Aorta (tissue), 5 donors: ENCODE results near the gene CAPRIN2. TPM values are rescaled to one million over a fixed set of nuclear protein-coding genes. Genes with fewer than 3 reads are reported as not detected.

Experiments
- ATAC-seq: fragments of 200-7000 bp; cut with Tn5 transposase; one replicate; pipeline ENCODE4 v1.9.1; 2022; ENCODE audit warnings: moderate library complexity; ENCODE audit not compliant: low FRiP score
- DNase-seq, 2 donors: peaks; one replicate each; pipeline ENCODE4 v3.0.0-alpha.2; 2020
- H3K27ac ChIP-seq, 2 donors: one replicate each; pipeline ENCODE4 v1.5.1; 2013; ENCODE audit warnings: low read length in 2 of 2, mild to moderate bottlenecking in 2 of 2, moderate library complexity in 2 of 2, control low read depth in 1 of 2, inconsistent platforms in 1 of 2, low read depth in 1 of 2
- H3K27me3 ChIP-seq, 2 donors: one replicate each; pipeline ENCODE4 v1.6.1; 2013; ENCODE audit warnings: control low read depth in 1 of 2, low read length in 1 of 2, mild to moderate bottlenecking in 1 of 2, moderate library complexity in 1 of 2; ENCODE audit not compliant: insufficient read depth in 2 of 2, control insufficient read depth in 1 of 2
- H3K36me3 ChIP-seq, 2 donors: one replicate each; pipeline ENCODE4 v1.6.1; 2013; ENCODE audit warnings: control low read depth in 1 of 2, low read length in 1 of 2, mild to moderate bottlenecking in 1 of 2; ENCODE audit not compliant: insufficient read depth in 2 of 2, control insufficient read depth in 1 of 2
- H3K4me1 ChIP-seq, 2 donors: one replicate each; pipeline ENCODE4 v1.6.1; 2013; ENCODE audit warnings: low read length in 2 of 2, control low read depth in 1 of 2, mild to moderate bottlenecking in 1 of 2, moderate library complexity in 1 of 2; ENCODE audit not compliant: insufficient read depth in 2 of 2, control insufficient read depth in 1 of 2
- H3K4me3 ChIP-seq, 2 donors: one replicate each; pipeline ENCODE4 v1.5.1; 2013; ENCODE audit warnings: low read length in 2 of 2, control low read depth in 1 of 2, mild to moderate bottlenecking in 1 of 2
- H3K9me3 ChIP-seq: one replicate; pipeline ENCODE4 v1.6.1; 2013; ENCODE audit warnings: mild to moderate bottlenecking, low read length; ENCODE audit not compliant: control insufficient read depth
- WGBS, 2 donors: extraction: QIAGEN DNeasy Blood & Tissue Kit; methylation state at CpG; one replicate each; pipeline ENCODE4 v1.1.7; 2013; 5-methylcytosine and 5-hydroxymethylcytosine counted together
- intact Hi-C, 2 donors: fragments of 100-400 bp; cut with DNase I; formaldehyde crosslinking; loops; one replicate each; pipeline versions ENCODE4 v1.14.2 to v1.15.0; 2022
- polyA plus RNA-seq, 2 donors: library from polyadenylated mRNA; stranded (reverse); fragments of 200-250 nt; gene quantifications; one replicate each; pipeline ENCODE4 v1.2.3, GENCODE V29; 2013
- total RNA-seq, 2 donors: library from RNA; stranded (reverse); fragmentation: NEBNext Ultra II Directional; extraction: Animal tissue kit (Norgen Biotek cat#: 25700); gene quantifications; one replicate each; pipeline ENCODE4 v1.2.1, GENCODE V29; 2021
- donor health status: healthy with polysubstance abuse.
- donor health status: Bipolar disorder and iron deficiency.
- donor health status: DM: no; HTN: no; CAD: no.
- donor health status: DM: no; HTN: no; CAD: no.
- donor health status: DM: yes; HTN: yes; CAD: no.

CAPRIN2 gene
- total and polyA plus RNA-seq, 4 donors = 7.5 to 43.5 (median 33.9) TPM

DNA sequence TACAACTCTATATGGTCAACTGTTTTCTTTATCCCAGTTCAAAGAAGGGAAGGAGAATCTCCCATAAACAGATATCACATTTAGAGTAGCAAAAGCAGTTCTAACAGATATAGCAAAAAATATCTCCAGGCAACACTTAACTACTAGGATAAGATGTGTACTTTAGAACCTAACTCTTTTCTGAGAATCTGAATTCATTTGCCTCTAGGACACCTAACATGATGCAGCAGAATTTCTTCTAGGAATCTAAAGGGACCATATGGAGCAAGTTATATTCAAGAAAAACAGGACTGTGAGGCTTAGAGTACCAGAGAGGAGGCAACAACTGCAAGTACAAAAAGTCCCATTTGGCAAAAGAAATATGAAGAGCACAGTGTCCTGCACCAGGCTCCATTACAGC, 24.4 kb upstream of the CAPRIN2 start:
- Histone ChIP-seq H3K4me3 (no peak overlapping the region), H3K9me3 (no peaks in the 10 kb centered on the region), H3K4me1 (no peaks in the 10 kb centered on the region), H3K27me3 (no peaks in the 10 kb centered on the region), H3K27ac (no peak overlapping the region), H3K36me3 (no peaks in the 10 kb centered on the region)
- ATAC-seq (no peak), DNase-seq (no peak)
- intact Hi-C loops = no loop called here

DNA sequence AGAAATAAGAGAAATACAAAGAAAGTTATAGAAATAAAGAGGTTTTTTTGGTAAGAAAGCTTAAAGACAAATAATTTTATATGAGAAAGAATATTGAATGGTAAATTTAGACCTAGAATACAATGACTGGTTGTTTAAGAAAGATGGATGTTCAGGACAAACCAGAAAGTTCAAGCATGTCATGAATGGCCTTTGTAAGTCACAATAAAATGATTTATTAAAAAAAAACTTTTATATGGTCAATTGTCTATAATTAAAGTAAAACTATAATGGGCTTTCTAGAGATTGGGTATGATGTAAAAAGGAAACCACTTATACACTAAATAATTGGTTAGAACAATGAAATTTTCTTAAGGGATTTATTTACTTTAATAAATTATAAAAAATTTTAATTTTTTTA, 19.8 kb upstream of the CAPRIN2 start:
- no peaks in the 10 kb centered on the region for H3K36me3 ChIP-seq
- intact Hi-C loops = no loop called here
- ATAC-seq = no peak
- no peaks in the 10 kb centered on the region for H3K4me1 ChIP-seq
- no peaks in the 10 kb centered on the region for H3K9me3 ChIP-seq
- DNase-seq = no peak
- H3K4me3 ChIP-seq = no peak overlapping the region
- H3K27ac ChIP-seq = no peak overlapping the region
- no peaks in the 10 kb centered on the region for H3K27me3 ChIP-seq

DNA sequence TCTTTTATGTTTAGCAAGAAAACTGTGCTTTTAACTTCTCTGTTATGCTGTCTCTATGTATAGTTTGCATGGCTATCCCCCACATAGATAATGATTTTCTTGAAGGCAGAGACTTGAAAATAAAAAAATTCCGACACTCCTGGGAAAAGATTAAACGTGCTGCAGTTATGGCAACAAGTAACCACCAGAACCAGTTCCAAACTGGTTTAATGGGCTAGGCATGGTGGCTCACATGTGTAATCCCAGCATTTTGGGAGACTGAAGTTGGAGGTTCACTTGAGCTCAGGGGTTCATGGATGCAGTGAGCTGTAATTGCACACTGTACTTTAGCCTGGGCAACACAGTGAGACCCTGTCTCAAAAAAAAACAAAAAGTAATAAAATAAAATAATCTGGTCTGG, 15.1 kb upstream of the CAPRIN2 start:
- DNase-seq (no peak), ATAC-seq (no peak)
- no peaks in the 10 kb centered on the region for H3K9me3 ChIP-seq
- H3K27ac ChIP-seq = no peak overlapping the region
- 72 to 82% methylated on average over 2 of the region's 2 CpGs for WGBS, 2 donors
- intact Hi-C loops = no loop called here
- H3K4me1 ChIP-seq = no peaks in the 10 kb centered on the region
- H3K36me3 ChIP-seq = no peaks in the 10 kb centered on the region
- H3K4me3 ChIP-seq = no peak overlapping the region
- no peaks in the 10 kb centered on the region for H3K27me3 ChIP-seq

DNA sequence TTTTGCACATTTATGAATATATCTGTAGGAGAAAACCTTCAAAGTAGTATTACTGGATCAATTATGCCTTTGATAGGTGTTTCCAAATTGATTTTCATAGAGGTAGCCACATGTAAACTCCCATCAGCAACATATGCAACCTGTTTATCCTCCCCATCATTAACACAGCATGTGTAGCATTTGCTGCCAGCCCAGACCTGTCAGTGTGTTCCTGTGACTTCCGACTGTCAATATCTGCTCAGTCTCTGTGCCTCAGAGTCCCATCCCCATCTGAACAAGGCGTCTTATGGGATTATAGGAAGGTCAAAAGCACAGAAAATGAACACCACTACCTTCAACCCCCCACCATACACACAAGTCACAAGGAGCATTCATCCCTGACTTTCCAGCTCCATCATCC, 9.5 kb upstream of the CAPRIN2 start:
- 78 to 82% methylated on average over 2 of the region's 2 CpGs for WGBS, 2 donors
- Histone ChIP-seq H3K27ac (no peak overlapping the region), H3K36me3 (no peaks in the 10 kb centered on the region), H3K4me1 (no peaks in the 10 kb centered on the region), H3K9me3 (no peaks in the 10 kb centered on the region), H3K27me3 (no peaks in the 10 kb centered on the region), H3K4me3 (no peak overlapping the region)
- no peak for ATAC-seq
- no peak for DNase-seq
- intact Hi-C loops = no loop called here

DNA sequence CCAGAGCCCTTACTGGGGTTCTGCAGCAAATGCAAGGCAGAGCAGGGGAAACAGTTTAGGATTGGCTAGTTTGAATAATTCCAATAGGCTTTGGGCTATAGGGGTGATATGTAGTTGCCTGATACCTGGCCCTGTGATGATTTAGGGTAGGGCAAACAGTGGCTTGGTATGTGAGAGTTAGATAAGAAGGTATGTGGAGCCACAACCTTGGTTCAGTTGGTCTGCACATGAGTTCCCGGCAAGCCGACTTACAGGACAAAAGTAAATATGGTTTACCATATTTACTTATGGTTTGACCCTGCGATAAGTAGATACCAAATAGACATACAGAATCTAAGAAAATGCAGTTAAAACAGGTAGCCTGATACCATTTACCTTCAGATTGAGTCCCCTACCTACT, 8.3 kb upstream of the CAPRIN2 start:
- ATAC-seq = no peak
- no peak overlapping the region for H3K27ac ChIP-seq
- DNase-seq = no peak
- no peak overlapping the region for H3K4me3 ChIP-seq
- H3K4me1 ChIP-seq = no peaks in the 10 kb centered on the region
- intact Hi-C loops = no loop called here
- H3K27me3 ChIP-seq = no peaks in the 10 kb centered on the region
- H3K9me3 ChIP-seq = no peaks in the 10 kb centered on the region
- WGBS, 2 donors = 91 to 94% methylated on average over 3 of the region's 3 CpGs
- H3K36me3 ChIP-seq = no peaks in the 10 kb centered on the region

DNA sequence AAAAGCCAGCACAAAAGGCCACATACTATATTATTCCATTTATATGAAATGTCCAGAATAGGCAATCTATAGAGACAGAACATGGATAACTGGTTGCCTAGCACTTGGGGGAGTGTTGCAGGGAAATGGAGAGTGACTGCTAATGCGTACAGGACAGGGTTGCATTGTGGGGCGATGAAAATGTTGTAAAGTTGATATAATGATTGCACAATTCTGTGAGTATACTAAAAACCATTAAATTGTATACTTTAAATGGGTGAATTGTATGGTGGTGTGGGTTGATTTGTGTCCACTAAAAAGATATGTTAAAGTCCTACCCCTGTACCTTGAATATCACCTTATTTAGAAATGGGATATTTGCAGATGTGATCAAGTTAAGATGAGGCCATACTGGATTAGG, 7.0 kb upstream of the CAPRIN2 start:
- Histone ChIP-seq H3K9me3 (no peaks in the 10 kb centered on the region), H3K4me1 (no peaks in the 10 kb centered on the region), H3K36me3 (no peaks in the 10 kb centered on the region), H3K27me3 (no peaks in the 10 kb centered on the region), H3K4me3 (no peak overlapping the region), H3K27ac (no peak overlapping the region)
- no peak for DNase-seq
- WGBS, 2 donors = 98% methylated on average over 2 of the region's 2 CpGs
- intact Hi-C loops = no loop called here
- ATAC-seq = no peak

DNA sequence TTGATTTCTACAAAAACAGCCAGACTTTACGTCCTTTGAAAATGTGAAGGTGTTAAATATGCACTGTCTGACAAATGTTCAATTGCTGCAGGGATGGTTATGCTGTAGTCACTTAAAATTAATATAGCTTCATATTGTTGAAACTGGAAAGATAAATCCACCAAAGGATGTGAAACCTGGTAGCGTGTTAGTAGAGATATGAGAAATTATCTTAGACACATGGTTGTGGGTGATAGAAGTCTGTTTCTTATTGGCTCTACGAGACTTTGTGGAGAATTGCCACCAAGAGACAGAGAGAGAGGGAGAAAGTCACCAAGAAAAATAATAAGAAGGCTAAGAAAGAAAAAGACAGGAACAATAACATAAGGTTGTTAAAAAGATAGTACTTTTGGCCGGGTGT, 2.6 kb upstream of the CAPRIN2 start:
- ATAC-seq = no peak
- H3K27me3 ChIP-seq = no peaks in the 10 kb centered on the region
- no peak overlapping the region for H3K27ac ChIP-seq
- no peak for DNase-seq
- intact Hi-C loops = loop anchor here in 1 of 2 donors (5.0 kb wide), 1 partner anchor 40 kb away; no protein-coding TSS in a partner anchor
- no peak overlapping the region for H3K4me3 ChIP-seq
- H3K9me3 ChIP-seq = no peaks in the 10 kb centered on the region
- H3K36me3 ChIP-seq = no peaks in the 10 kb centered on the region
- 68 to 69% methylated on average over 4 of the region's 4 CpGs for WGBS, 2 donors
- peaks cover 4 to 5% of the 10 kb centered on the region in 2 donors for H3K4me1 ChIP-seq

DNA sequence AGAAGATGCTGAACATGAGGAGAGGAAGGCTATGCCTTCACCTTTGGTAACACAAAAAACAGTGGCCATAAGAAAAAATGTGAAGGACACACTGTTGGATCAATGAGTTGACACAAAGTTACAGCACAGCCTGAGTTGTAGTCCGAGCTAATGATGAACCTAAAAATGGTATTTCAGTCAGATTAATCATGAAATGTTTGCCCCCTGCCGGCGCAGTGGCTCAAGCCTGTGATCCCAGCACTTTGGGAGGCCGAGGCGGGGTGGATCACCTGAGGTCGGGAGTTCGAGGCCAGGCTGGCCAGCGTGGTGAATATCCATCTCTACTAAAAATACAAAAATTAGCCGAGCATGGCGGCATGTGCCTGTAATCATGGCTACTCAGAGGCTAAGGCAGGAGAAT, 1.3 kb upstream of the CAPRIN2 start:
- H3K36me3 ChIP-seq = no peaks in the 10 kb centered on the region
- H3K27ac ChIP-seq = no peak overlapping the region
- H3K27me3 ChIP-seq = no peaks in the 10 kb centered on the region
- WGBS, 2 donors = 90 to 94% methylated on average over 10 of the region's 10 CpGs
- H3K4me1 ChIP-seq = peaks cover 4 to 5% of the 10 kb centered on the region in 2 donors
- DNase-seq (peak; percentile 42 to 72), ATAC-seq (no peak)
- H3K4me3 ChIP-seq = no peak overlapping the region
- no peaks in the 10 kb centered on the region for H3K9me3 ChIP-seq
- intact Hi-C loops = loop anchor here in 1 of 2 donors (5.0 kb wide), 1 partner anchor 41 kb away; no protein-coding TSS in a partner anchor

DNA sequence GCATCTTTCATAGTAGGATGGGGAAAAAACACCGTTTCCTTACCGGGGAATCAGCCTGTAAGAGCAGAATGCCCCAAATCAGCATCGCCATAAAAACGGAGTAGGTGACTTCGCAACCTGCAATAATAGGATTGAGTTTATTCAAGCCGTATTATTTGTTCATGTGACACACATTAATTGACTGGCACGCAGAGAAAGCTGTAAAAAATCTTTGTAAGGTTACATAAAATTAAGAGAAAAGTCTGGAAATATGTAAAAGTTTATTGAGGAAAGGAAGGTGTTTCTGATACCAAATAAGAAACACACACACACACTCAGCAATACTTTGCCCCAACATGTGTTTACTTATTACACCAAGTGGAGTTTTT, 628 bp upstream of the CAPRIN2 start:
- Histone ChIP-seq H3K36me3 (no peaks in the 10 kb centered on the region), H3K4me1 (peaks cover 4 to 5% of the 10 kb centered on the region in 2 donors), H3K27ac (peak overlapping the region; percentile 19 to 65), H3K4me3 (peak overlapping the region; percentile 63 to 81), H3K9me3 (no peaks in the 10 kb centered on the region), H3K27me3 (no peaks in the 10 kb centered on the region)
- ATAC-seq (no peak), DNase-seq (no peak)
- intact Hi-C loops = loop anchor here (2.0 to 5.0 kb wide), 3 partner anchors 39 to 61 kb away; partner anchors contain the start of gene IPO8 (in 1 of the 2)
- WGBS, 2 donors = 7 to 9% methylated on average over 7 of the region's 7 CpGs
